ENCODE results near the gene PVALEF. TPM values are rescaled to one million over a fixed set of nuclear protein-coding genes. Genes with fewer than 3 reads are reported as not detected.

PVALEF gene
- total and polyA plus RNA-seq, 2 donors (not counting 3 experiments of a cell fraction or from before 2014, with no cell fraction given) = not detected

- TF ChIP-seq FOS (IDR thresholded peaks at IDR 0.05; ENCODE audit: borderline replicate concordance, insufficient read depth, low read length) (no peak), JUN (IDR thresholded peaks at IDR 0.05; ENCODE audit: borderline replicate concordance, insufficient read depth, insufficient read length, low read depth) (no peak), EZH2 (IDR thresholded peaks at IDR 0.05; ENCODE audit: borderline replicate concordance, low read depth, low read length, severe bottlenecking) (no peak), POLR2A (IDR thresholded peaks at IDR 0.05; ENCODE audit: low read depth, low read length) (no peak), POLR2AphosphoS5 (IDR thresholded peaks at IDR 0.05; ENCODE audit: insufficient read depth, low read depth, low read length) (no peak), MYC (IDR thresholded peaks at IDR 0.05; ENCODE audit: low read depth, low read length) (no peak), GATA2 (IDR thresholded peaks at IDR 0.05; ENCODE audit: insufficient read depth, insufficient read length, low read depth, low read length) (no peak)
- TF ChIP-seq, protein P1, sequence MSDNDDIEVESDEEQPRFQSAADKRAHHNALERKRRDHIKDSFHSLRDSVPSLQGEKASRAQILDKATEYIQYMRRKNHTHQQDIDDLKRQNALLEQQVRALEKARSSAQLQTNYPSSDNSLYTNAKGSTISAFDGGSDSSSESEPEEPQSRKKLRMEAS (IDR thresholded peaks at IDR 0.05; ENCODE audit: insufficient read depth, insufficient read length) = no peak
- TF ChIP-seq, protein P2, sequence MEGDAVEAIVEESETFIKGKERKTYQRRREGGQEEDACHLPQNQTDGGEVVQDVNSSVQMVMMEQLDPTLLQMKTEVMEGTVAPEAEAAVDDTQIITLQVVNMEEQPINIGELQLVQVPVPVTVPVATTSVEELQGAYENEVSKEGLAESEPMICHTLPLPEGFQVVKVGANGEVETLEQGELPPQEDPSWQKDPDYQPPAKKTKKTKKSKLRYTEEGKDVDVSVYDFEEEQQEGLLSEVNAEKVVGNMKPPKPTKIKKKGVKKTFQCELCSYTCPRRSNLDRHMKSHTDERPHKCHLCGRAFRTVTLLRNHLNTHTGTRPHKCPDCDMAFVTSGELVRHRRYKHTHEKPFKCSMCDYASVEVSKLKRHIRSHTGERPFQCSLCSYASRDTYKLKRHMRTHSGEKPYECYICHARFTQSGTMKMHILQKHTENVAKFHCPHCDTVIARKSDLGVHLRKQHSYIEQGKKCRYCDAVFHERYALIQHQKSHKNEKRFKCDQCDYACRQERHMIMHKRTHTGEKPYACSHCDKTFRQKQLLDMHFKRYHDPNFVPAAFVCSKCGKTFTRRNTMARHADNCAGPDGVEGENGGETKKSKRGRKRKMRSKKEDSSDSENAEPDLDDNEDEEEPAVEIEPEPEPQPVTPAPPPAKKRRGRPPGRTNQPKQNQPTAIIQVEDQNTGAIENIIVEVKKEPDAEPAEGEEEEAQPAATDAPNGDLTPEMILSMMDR (IDR thresholded peaks at IDR 0.05; ENCODE audit: extremely low read depth in 1 of 2, insufficient read depth in 1 of 2, low read depth in 1 of 2, low read length in 2 of 2) = no peak
- peak overlapping the region; percentile 8 for H3K9ac ChIP-seq (replicated peaks; ENCODE audit: extremely low read depth, insufficient read depth, low read length)
- FAIRE-seq (peak; percentile 73), DNase-seq (ENCODE audit: low read depth, low spot score) (peak; percentile 35)
- H2AFZ ChIP-seq (ENCODE audit: low read depth, low read length) = peak overlapping the region; percentile 60
- H3K27me3 ChIP-seq (ENCODE audit: control insufficient read depth in 2 of 2, insufficient read depth in 2 of 2, low read length in 2 of 2) = peaks cover 0 to under 1% of the 10 kb centered on the region in 2 experiments
- peak overlapping the region in 1 of 3 experiments; percentile 24 for H3K4me3 ChIP-seq (replicated peaks in 1 of 3; ENCODE audit: insufficient read depth in 1 of 3, low read depth in 1 of 3, low read length in 3 of 3)
- no peak overlapping the region for H3K27ac ChIP-seq (ENCODE audit: insufficient read depth, low read depth, low read length)
- H3K36me3 ChIP-seq (ENCODE audit: control insufficient read depth in 2 of 2, extremely low read depth in 1 of 2, insufficient read depth in 2 of 2, low read length in 2 of 2) = no peaks in the 10 kb centered on the region
- H3K79me2 ChIP-seq (ENCODE audit: control insufficient read depth, insufficient read depth, low read length) = no peaks in the 10 kb centered on the region
- H3K4me1 ChIP-seq (ENCODE audit: control insufficient read depth, extremely low read depth, insufficient read depth, low read length) = peaks cover 4% of the 10 kb centered on the region
- no peaks in the 10 kb centered on the region for H3K9me3 ChIP-seq (replicated peaks; ENCODE audit: control insufficient read depth, insufficient read depth, low read length)
- dilution Hi-C loops (cut with MboI; ENCODE audit: extremely low pct_ligation_motif_present, low sequenced_read_pairs) (no loop called here), intact Hi-C loops (cut with micrococcal nuclease) (no loop called here)
- ChIA-PET POLR2A (no interaction called here), CTCF (no interaction called here)
- H3K4me2 ChIP-seq (ENCODE audit: insufficient read depth, low read length) = no peak overlapping the region
- no TSS peak for BruUV-seq (replicated peaks)
- H4K20me1 ChIP-seq (replicated peaks; ENCODE audit: control insufficient read depth, extremely low read depth, insufficient read depth, low read length) = no peaks in the 10 kb centered on the region
- no peaks in the 10 kb centered on the region for H3K9me1 ChIP-seq (replicated peaks; ENCODE audit: control insufficient read depth, extremely low read depth, insufficient read depth, low read length)
Measured at GRCh38 chr17:81160306-81160705, 5.0 kb upstream of the PVALEF start.
